ENCODE measurements around the gene PTCD2. TPM values are rescaled to one million over a fixed set of nuclear protein-coding genes. Genes with fewer than 3 reads are reported as not detected.

Gene PTCD2
- total RNA-seq, 6 experiments from 2014 or later: 4.3 to 8.5 (median 6.7) TPM

GRCh38 chr5:72369711-72370110 lies 49.5 kb downstream of the PTCD2 start:
- ATAC-seq (no peak), DNase-seq (no peak)
- Histone ChIP-seq H3K27me3 (no peaks in the 10 kb centered on the region), H3K27ac (no peak overlapping the region), H3K9me3 (no peaks in the 10 kb centered on the region), H3K4me1 (no peaks in the 10 kb centered on the region), H3K4me3 (no peak overlapping the region), H3K36me3 (no peaks in the 10 kb centered on the region)
- TF ChIP-seq POLR2A (IDR thresholded peaks at IDR 0.05) (no peak), CTCF (IDR thresholded peaks at IDR 0.05) (no peak)
- WGBS (ENCODE audit: insufficient coverage, low coverage, low lambda C conversion rate, missing lambda C conversion rate): 87% methylated on average over 3 of the region's 3 CpGs
- intact Hi-C loops (cut with DNase I): no loop called here

- DNase-seq (no peak), ATAC-seq (no peak)
- Histone ChIP-seq H3K4me3 (no peak overlapping the region), H3K36me3 (no peaks in the 10 kb centered on the region), H3K27ac (no peak overlapping the region), H3K4me1 (no peaks in the 10 kb centered on the region), H3K9me3 (no peaks in the 10 kb centered on the region), H3K27me3 (no peaks in the 10 kb centered on the region)
- 71% methylated on average over 1 of the region's 1 CpG for WGBS (ENCODE audit: insufficient coverage, low coverage, low lambda C conversion rate, missing lambda C conversion rate)
- intact Hi-C loops (cut with DNase I): no loop called here
- TF ChIP-seq CTCF (IDR thresholded peaks at IDR 0.05) (no peak), POLR2A (IDR thresholded peaks at IDR 0.05) (no peak)
These were observed 52.2 kb downstream of the PTCD2 start for GRCh38 chr5:72372331-72372730.

GRCh38 chr5:72372923-72373322 lies 52.8 kb downstream of the PTCD2 start:
- Histone ChIP-seq H3K36me3 (no peaks in the 10 kb centered on the region), H3K4me1 (no peaks in the 10 kb centered on the region), H3K4me3 (no peak overlapping the region), H3K27ac (no peak overlapping the region), H3K27me3 (no peaks in the 10 kb centered on the region), H3K9me3 (no peaks in the 10 kb centered on the region)
- DNase-seq (no peak), ATAC-seq (no peak)
- intact Hi-C loops (cut with DNase I): no loop called here
- TF ChIP-seq CTCF (IDR thresholded peaks at IDR 0.05) (no peak), POLR2A (IDR thresholded peaks at IDR 0.05) (no peak)
- 69% methylated on average over 4 of the region's 4 CpGs for WGBS (ENCODE audit: insufficient coverage, low coverage, low lambda C conversion rate, missing lambda C conversion rate)

GRCh38 chr5:72374844-72375243 lies 54.7 kb downstream of the PTCD2 start:
- 92% methylated on average over 2 of the region's 3 CpGs for WGBS (ENCODE audit: insufficient coverage, low coverage, low lambda C conversion rate, missing lambda C conversion rate)
- intact Hi-C loops (cut with DNase I): no loop called here
- no peak for TF ChIP-seq POLR2A (IDR thresholded peaks at IDR 0.05)
- DNase-seq (no peak), ATAC-seq (no peak)
- Histone ChIP-seq H3K27me3 (no peaks in the 10 kb centered on the region), H3K36me3 (no peaks in the 10 kb centered on the region), H3K4me3 (no peak overlapping the region), H3K4me1 (no peaks in the 10 kb centered on the region), H3K9me3 (no peaks in the 10 kb centered on the region), H3K27ac (no peak overlapping the region)

- H3K27ac ChIP-seq: no peak overlapping the region
- no peaks in the 10 kb centered on the region for H3K36me3 ChIP-seq
- H3K27me3 ChIP-seq: no peaks in the 10 kb centered on the region
- intact Hi-C loops (cut with DNase I): no loop called here
- DNase-seq (no peak), ATAC-seq (no peak)
- H3K9me3 ChIP-seq: no peaks in the 10 kb centered on the region
- H3K4me1 ChIP-seq: no peaks in the 10 kb centered on the region
- no peak for TF ChIP-seq CTCF (IDR thresholded peaks at IDR 0.05)
- no peak for TF ChIP-seq POLR2A (IDR thresholded peaks at IDR 0.05)
- no peak overlapping the region for H3K4me3 ChIP-seq
These were observed 56.2 kb downstream of the PTCD2 start for GRCh38 chr5:72376381-72376780.

Measured in right lobe of liver (tissue), 6 donors.